Effector CD8-positive, alpha-beta T cell (primary cell): Measurements from ENCODE around the gene LIPE.

ENCODE experiments used
- DNase-seq: peaks from one replicate; lab custom pipeline; 2025; lab: John Stamatoyannopoulos, UW

The LIPE gene

GRCh38 chr19:42353341-42354015 is 73.7 kb downstream of the LIPE start:
- DNase-seq, result no peak

- no peak for DNase-seq
Observed at GRCh38 chr19:42352301-42353259, 74.6 kb downstream of the LIPE start.
